CD14-positive monocyte (primary cell): Measurements from ENCODE around the gene HUNK. TPM values are rescaled to one million over a fixed set of nuclear protein-coding genes. Genes with fewer than 3 reads are reported as not detected.
"Not testable (repeated sequence)": the region's sequence is repeated elsewhere in the genome, so short reads cannot be mapped to it uniquely, and the experiment has no call there.

ENCODE experiments used
- DNase-seq, 3 donors: peaks; one replicate each; pipeline ENCODE4 v3.0.0-alpha.2; 2011 to 2022
- H2AFZ ChIP-seq: 2 replicates; pipeline ENCODE4 v1.6.0; 2012; ENCODE audit warnings: mild to moderate bottlenecking, low read depth, low read length, inconsistent platforms; ENCODE audit not compliant: insufficient read depth, poor library complexity, severe bottlenecking
- H3K27ac ChIP-seq, 2 donors: 1 replicate in 1 of 2; 2 replicates in 1 of 2; pipeline ENCODE4 v1.5.1; 2012 to 2013; ENCODE audit warnings: low read length in 2 of 2, control low read depth in 1 of 2, inconsistent platforms in 1 of 2, low read depth in 1 of 2, mild to moderate bottlenecking in 1 of 2
- H3K27me3 ChIP-seq, 2 donors: one replicate each; pipeline versions ENCODE4 v1.6.0 to v1.6.1; 2011 to 2013; ENCODE audit warnings: low read length in 2 of 2; ENCODE audit not compliant: control insufficient read depth in 2 of 2, insufficient read depth in 2 of 2
- H3K36me3 ChIP-seq, 2 donors: replicated peaks in 1 of 2; 1 replicate in 1 of 2; 2 replicates in 1 of 2; pipeline versions ENCODE4 v1.5.1 to v1.6.1; 2012 to 2013; ENCODE audit warnings: low read length in 2 of 2, control low read depth in 1 of 2, inconsistent platforms in 1 of 2, mild to moderate bottlenecking in 1 of 2; ENCODE audit not compliant: insufficient read depth in 2 of 2, control insufficient read depth in 1 of 2
- H3K4me1 ChIP-seq, 2 donors: 1 replicate in 1 of 2; 2 replicates in 1 of 2; pipeline versions ENCODE4 v1.5.1 to v1.6.1; 2012 to 2013; ENCODE audit warnings: low read length in 2 of 2, control low read depth in 1 of 2, inconsistent platforms in 1 of 2, mild to moderate bottlenecking in 1 of 2, moderate library complexity in 1 of 2; ENCODE audit not compliant: insufficient read depth in 2 of 2, control insufficient read depth in 1 of 2
- H3K4me2 ChIP-seq: replicated peaks from 2 replicates; pipeline ENCODE3; 2012; ENCODE audit warnings: low read length, moderate library complexity, mild to moderate bottlenecking; ENCODE audit not compliant: poor library complexity, severe bottlenecking; ENCODE audit errors: extremely low read depth
- H3K4me3 ChIP-seq, 3 experiments: fragments of 200-600 bp in 1 of 3; sonication (generic) in 1 of 3; replicated peaks in 1 of 3; 1 replicate in 2 of 3; 2 replicates in 1 of 3; pipeline ENCODE4 v1.5.1; 2011 to 2013; ENCODE audit warnings: low read length in 3 of 3, mild to moderate bottlenecking in 3 of 3, control low read depth in 2 of 3, low read depth in 2 of 3, inconsistent platforms in 1 of 3, moderate library complexity in 1 of 3
- H3K79me2 ChIP-seq: 2 replicates; pipeline ENCODE4 v1.6.0; 2012; ENCODE audit warnings: mild to moderate bottlenecking, control low read depth, inconsistent platforms, low read length, moderate library complexity; ENCODE audit not compliant: insufficient read depth
- H3K9ac ChIP-seq: 2 replicates; pipeline ENCODE4 v1.6.0; 2017; ENCODE audit warnings: low read length, mild to moderate bottlenecking; ENCODE audit not compliant: insufficient read depth, poor library complexity, severe bottlenecking
- H3K9me3 ChIP-seq, 2 donors: replicated peaks in 1 of 2; 1 replicate in 1 of 2; 2 replicates in 1 of 2; pipeline versions ENCODE4 v1.5.1 to v1.6.1; 2012 to 2013; ENCODE audit warnings: low read length in 2 of 2, control low read depth in 1 of 2; ENCODE audit not compliant: control insufficient read depth in 1 of 2, insufficient read depth in 1 of 2
- H4K20me1 ChIP-seq: 2 replicates; pipeline ENCODE4 v1.6.0; 2012; ENCODE audit warnings: mild to moderate bottlenecking, low read length, control low read depth, moderate library complexity; ENCODE audit not compliant: insufficient read depth
- H3K27ac Mint-ChIP-seq, 7 donors: one replicate each; pipeline ENCODE4 v1.8.0; 2020; ENCODE audit warnings: mild to moderate bottlenecking in 7 of 7, mixed read lengths in 7 of 7, moderate library complexity in 6 of 7, inconsistent platforms in 2 of 7
- H3K27me3 Mint-ChIP-seq, 3 donors: one replicate each; pipeline ENCODE4 v1.8.0; 2021 to 2022; ENCODE audit warnings: low read depth in 3 of 3, mild to moderate bottlenecking in 3 of 3, mixed read lengths in 3 of 3, moderate library complexity in 3 of 3, inconsistent platforms in 1 of 3
- H3K36me3 Mint-ChIP-seq, 2 donors: one replicate each; pipeline ENCODE4 v1.8.0; 2020; ENCODE audit warnings: mixed read lengths in 2 of 2, inconsistent platforms in 1 of 2, mild to moderate bottlenecking in 1 of 2
- H3K4me1 Mint-ChIP-seq: one replicate; pipeline ENCODE4 v1.8.0; 2020; ENCODE audit warnings: mild to moderate bottlenecking, mixed read lengths
- H3K4me3 Mint-ChIP-seq, 2 donors: one replicate each; pipeline ENCODE4 v1.8.0; 2020; ENCODE audit warnings: mild to moderate bottlenecking in 2 of 2, mixed read lengths in 2 of 2, moderate library complexity in 1 of 2
- H3K9me3 Mint-ChIP-seq, 7 donors: one replicate each; pipeline ENCODE4 v1.8.0; 2020 to 2022; ENCODE audit warnings: mixed read lengths in 7 of 7, mild to moderate bottlenecking in 6 of 7, moderate library complexity in 6 of 7, inconsistent platforms in 2 of 7
- CTCF ChIP-seq: fragments of 200-600 bp; IDR thresholded peaks from one replicate; pipeline ENCODE4 v1.8.0; 2022; ENCODE audit warnings: antibody characterized with exemption, mild to moderate bottlenecking
- WGBS: methylation state at CpG from one replicate; pipeline ENCODE4 v1.1.5; 2013; ENCODE audit warnings: missing lambda C conversion rate; ENCODE audit not compliant: insufficient coverage; 5-methylcytosine and 5-hydroxymethylcytosine counted together
- intact Hi-C, 2 donors: fragments of 100-400 bp; cut with micrococcal nuclease; formaldehyde crosslinking; loops; one replicate each; pipeline versions ENCODE4 v1.15.0 to v1.15.1; 2023
- polyA plus RNA-seq, 3 donors: library from polyadenylated mRNA; depleted of rRNA in 1 of 3; unstranded in 2 of 3; stranded (reverse) in 1 of 3; fragments of 300-500 nt in 2 of 3; fragments of >200 nt in 1 of 3; fragmentation: Illumina TruSeq in 2 of 3; gene quantifications; 1 replicate in 2 of 3; 2 replicates in 1 of 3; pipeline ENCODE4 v1.2.3, GENCODE V29; 2012 to 2021

The HUNK gene
- polyA plus RNA-seq, 3 donors: not detected

- no peak for DNase-seq
- 100% methylated on average over 1 of the region's 2 CpGs for WGBS
- Mint-ChIP-seq H3K27ac (no peak overlapping the region), H3K9me3 (peaks cover 4 to 14% (median 11%) of the 10 kb centered on the region in 7 donors), H3K36me3 (no peaks in the 10 kb centered on the region), H3K27me3 (peaks cover 0 to 2% (median 1%) of the 10 kb centered on the region in 3 donors), H3K4me3 (no peak overlapping the region), H3K4me1 (no peaks in the 10 kb centered on the region)
- Histone ChIP-seq H4K20me1 (no peaks in the 10 kb centered on the region), H3K79me2 (no peaks in the 10 kb centered on the region), H3K36me3 (no peaks in the 10 kb centered on the region), H3K9me3 (peaks cover 3 to 4% of the 10 kb centered on the region in 2 donors), H3K9ac (no peak overlapping the region), H3K27ac (no peak overlapping the region), H2AFZ (no peak overlapping the region), H3K4me1 (no peaks in the 10 kb centered on the region), H3K27me3 (no peaks in the 10 kb centered on the region), H3K4me2 (no peak overlapping the region), H3K4me3 (no peak overlapping the region)
- intact Hi-C loops: no loop called here
- TF ChIP-seq CTCF: no peak
Measured at GRCh38 chr21:32036756-32037155, 163.9 kb downstream of the HUNK start.

GRCh38 chr21:32038751-32039150 is 165.9 kb downstream of the HUNK start:
- WGBS: no CpG with 5 or more reads among the region's 4 CpGs
- not testable (repeated sequence) for H3K27ac Mint-ChIP-seq, H3K27me3 Mint-ChIP-seq

More at GRCh38 chr21:32038751-32039150, 165.9 kb downstream of the HUNK start:
- peaks cover 14 to 16% of the 10 kb centered on the region in 2 donors for H3K9me3 ChIP-seq
- H3K4me2 ChIP-seq, H3K27me3 ChIP-seq, H3K79me2 ChIP-seq, H3K36me3 ChIP-seq, intact Hi-C loops, H2AFZ ChIP-seq, H3K4me3 ChIP-seq, H3K4me3 Mint-ChIP-seq, H3K27ac ChIP-seq, DNase-seq, H3K4me1 ChIP-seq, H3K36me3 Mint-ChIP-seq, H3K4me1 Mint-ChIP-seq, H4K20me1 ChIP-seq, H3K9ac ChIP-seq: not testable (repeated sequence)
- peaks cover 9 to 22% (median 14%) of the 10 kb centered on the region in 7 donors for H3K9me3 Mint-ChIP-seq
